IPS-11a (cell line): ENCODE results near the gene DNM3.
"Not testable (repeated sequence)": the region's sequence is repeated elsewhere in the genome, so short reads cannot be mapped to it uniquely, and the experiment has no call there.

Experiments used
- H3K4me3 ChIP-seq: one replicate; pipeline ENCODE4 v1.5.1; 2013; ENCODE audit warnings: low read depth, low read length, control low read depth

DNM3 gene

GRCh38 chr1:171841050-171841910 is at the start of gene DNM3:
Gene DNM3, plus strand, starts transcription at chr1:171841498. Its CDS starts 159 bp downstream, at chr1:171841657.
- H3K4me3 ChIP-seq: peak within 1 kb of the TSS; percentile 79

GRCh38 chr1:171792656-171793369 is 48.5 kb upstream of the DNM3 start:
- H3K4me3 ChIP-seq: no peak overlapping the region

- no peak overlapping the region for H3K4me3 ChIP-seq
These were observed 47.7 kb upstream of the DNM3 start for GRCh38 chr1:171793636-171794035.

GRCh38 chr1:171794085-171794484 is 47.2 kb upstream of the DNM3 start:
- no peak overlapping the region for H3K4me3 ChIP-seq

GRCh38 chr1:171796592-171796991 is 44.7 kb upstream of the DNM3 start:
- no peak overlapping the region for H3K4me3 ChIP-seq

- H3K4me3 ChIP-seq: no peak overlapping the region
These were observed 43.0 kb upstream of the DNM3 start for GRCh38 chr1:171798311-171798710.

GRCh38 chr1:171798765-171799164 is 42.5 kb upstream of the DNM3 start:
- no peak overlapping the region for H3K4me3 ChIP-seq

GRCh38 chr1:171799166-171799565 is 42.1 kb upstream of the DNM3 start:
- no peak overlapping the region for H3K4me3 ChIP-seq

- not testable (repeated sequence) for H3K4me3 ChIP-seq
These were observed 41.6 kb upstream of the DNM3 start for GRCh38 chr1:171799698-171800097.

GRCh38 chr1:171800342-171800741 is 41.0 kb upstream of the DNM3 start:
- no peak overlapping the region for H3K4me3 ChIP-seq

GRCh38 chr1:171800851-171801250 is 40.4 kb upstream of the DNM3 start:
- H3K4me3 ChIP-seq: no peak overlapping the region

- no peak overlapping the region for H3K4me3 ChIP-seq
These were observed 39.8 kb upstream of the DNM3 start for GRCh38 chr1:171801487-171801891.

GRCh38 chr1:171802207-171802606 is 39.1 kb upstream of the DNM3 start:
- H3K4me3 ChIP-seq: no peak overlapping the region

GRCh38 chr1:171803045-171803444 is 38.3 kb upstream of the DNM3 start:
- H3K4me3 ChIP-seq: no peak overlapping the region

- no peak overlapping the region for H3K4me3 ChIP-seq
These were observed 37.8 kb upstream of the DNM3 start for GRCh38 chr1:171803461-171804022.

- H3K4me3 ChIP-seq: no peak overlapping the region
These were observed 35.7 kb upstream of the DNM3 start for GRCh38 chr1:171805395-171806115.

GRCh38 chr1:171807556-171807955 is 33.7 kb upstream of the DNM3 start:
- no peak overlapping the region for H3K4me3 ChIP-seq

- H3K4me3 ChIP-seq: no peak overlapping the region
These were observed 31.5 kb upstream of the DNM3 start for GRCh38 chr1:171809834-171810233.

GRCh38 chr1:171811672-171812071 is 29.6 kb upstream of the DNM3 start:
- no peak overlapping the region for H3K4me3 ChIP-seq

GRCh38 chr1:171814692-171815091 is 26.6 kb upstream of the DNM3 start:
- H3K4me3 ChIP-seq: no peak overlapping the region

GRCh38 chr1:171816300-171816901 is 24.9 kb upstream of the DNM3 start:
- no peak overlapping the region for H3K4me3 ChIP-seq
